ENCODE results near the gene BAHCC1. TPM values are rescaled to one million over a fixed set of nuclear protein-coding genes. Genes with fewer than 3 reads are reported as not detected.

BAHCC1 gene
- total and polyA plus RNA-seq, 2 of the 8 experiments (the other 6 are each of a cell fraction or from before 2014, with no cell fraction given), result 0.26 to 0.58 TPM

DNA sequence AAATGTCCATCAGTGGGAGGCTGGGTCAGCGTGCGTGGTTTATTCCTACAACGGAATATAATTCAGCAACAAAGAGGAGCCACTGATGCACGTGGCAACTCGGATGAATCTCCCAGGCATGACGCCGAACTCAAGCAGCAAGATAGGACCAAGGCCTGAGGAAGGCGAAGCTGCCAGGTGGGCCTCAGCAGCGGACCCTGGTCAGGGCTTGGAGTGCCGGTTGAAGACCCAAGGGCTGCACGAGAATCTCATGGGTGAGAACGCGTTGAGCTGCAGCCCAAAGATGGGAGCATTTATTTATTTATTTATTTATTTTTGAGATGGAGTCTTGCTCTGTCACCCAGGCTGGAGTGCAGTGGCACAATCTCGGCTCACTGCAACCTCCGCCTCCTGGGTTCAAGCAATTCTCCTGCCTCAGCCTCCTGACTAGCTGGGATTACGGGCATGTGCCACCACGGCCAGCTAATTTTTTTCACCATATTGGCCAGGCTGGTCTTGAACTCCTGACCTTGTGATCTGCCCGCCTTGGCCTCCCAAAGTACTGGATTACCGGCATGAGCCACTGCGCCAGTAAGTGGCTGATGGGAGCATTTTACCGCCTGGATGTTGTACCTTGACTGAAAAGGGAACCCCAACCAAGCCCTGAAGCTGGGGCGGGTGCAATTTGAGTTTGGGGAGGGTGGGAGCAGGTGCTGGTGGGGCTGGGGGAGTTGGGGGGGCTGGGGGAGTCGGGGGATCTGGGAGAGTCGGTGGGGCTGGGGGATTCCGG, 18.1 kb upstream of the BAHCC1 start:
- H4K91ac ChIP-seq (replicated peaks; ENCODE audit: insufficient read length, low read length), result no peak overlapping the region
- H3K23me2 ChIP-seq (ENCODE audit: low read depth, low read length), result no peaks in the 10 kb centered on the region
- no peak overlapping the region for H3K27ac ChIP-seq (ENCODE audit: low read depth, low read length)
- H2BK12ac ChIP-seq (ENCODE audit: low read depth, low read length), result no peak overlapping the region
- H3K4me1 ChIP-seq (replicated peaks in 1 of 4; ENCODE audit: control insufficient read depth in 3 of 4, insufficient read depth in 4 of 4, low read length in 3 of 4), result no peaks in the 10 kb centered on the region; a peak in 1 of 7 replicates
- ChIA-PET CTCF (ENCODE audit: partially characterized antibody) (interaction anchor here (1.2 kb wide), 1 partner anchor 68 kb away, joined by 3 read pairs; no protein-coding TSS in a partner anchor), POLR2A (ENCODE audit: partially characterized antibody) (interaction anchor here (1.0 kb wide), 1 partner anchor 20 kb away, joined by 3 read pairs; no protein-coding TSS in a partner anchor)
- H2AFZ ChIP-seq (ENCODE audit: low read length), result no peak overlapping the region
- H2BK5ac ChIP-seq (ENCODE audit: low read depth, low read length), result no peak overlapping the region
- FAIRE-seq (no peak), DNase-seq (ENCODE audit: low read depth in 1 of 2, low spot score in 2 of 2) (no peak)
- no peaks in the 10 kb centered on the region for H3K9me3 ChIP-seq (ENCODE audit: insufficient read depth in 2 of 2, low read depth in 1 of 2, low read length in 1 of 2)
- H3K9ac ChIP-seq (replicated peaks in 1 of 4; ENCODE audit: extremely low read depth in 1 of 4, low read depth in 3 of 4, low read length in 3 of 4), result no peak overlapping the region
- H4K20me1 ChIP-seq (replicated peaks in 1 of 2; ENCODE audit: control insufficient read depth in 1 of 2, insufficient read depth in 2 of 2, low read length in 2 of 2), result no peaks in the 10 kb centered on the region
- H3K79me1 ChIP-seq (ENCODE audit: low read depth, low read length), result no peaks in the 10 kb centered on the region
- 88% methylated on average over 22 of the region's 25 CpGs; no CpG with 5 or more reads in 1 of the 2 experiments for WGBS, 2 experiments (ENCODE audit: extremely low coverage in 1 of 2, insufficient coverage in 1 of 2, insufficient read length in 1 of 2, insufficient replicate concordance in 2 of 2, low coverage in 1 of 2, low lambda C conversion rate in 2 of 2, missing lambda C conversion rate in 1 of 2)
- no peak overlapping the region for H4K5ac ChIP-seq (ENCODE audit: insufficient read length, low read depth, low read length)
- no peak overlapping the region for H3K18ac ChIP-seq (ENCODE audit: extremely low read depth, low read length)
- TF ChIP-seq ZNF274 (IDR thresholded peaks at IDR 0.05; ENCODE audit: borderline replicate concordance, extremely low read depth, low read length), result no peak
- no peak for TF ChIP-seq EGR1 (IDR thresholded peaks at IDR 0.05; ENCODE audit: borderline replicate concordance, low read depth, low read length)
- peak; percentile 84 for TF ChIP-seq TBP (IDR thresholded peaks at IDR 0.05; ENCODE audit: low read depth, low read length)
- no peak for TF ChIP-seq EP300 (IDR thresholded peaks at IDR 0.05; ENCODE audit: borderline replicate concordance in 1 of 2, low read depth in 2 of 2, low read length in 2 of 2)
- TF ChIP-seq MAFK (IDR thresholded peaks at IDR 0.05; ENCODE audit: low read depth, low read length), result no peak
- TF ChIP-seq BACH1 (IDR thresholded peaks at IDR 0.05; ENCODE audit: low read length), result no peak
- H3K27me3 ChIP-seq (replicated peaks in 1 of 4; ENCODE audit: control insufficient read depth in 3 of 4, extremely low read depth in 1 of 4, insufficient read depth in 3 of 4, low read length in 3 of 4), result peaks cover 0 to 3% (median 0%) of the 10 kb centered on the region in 4 experiments; a peak in 1 of 7 replicates
- H3K23ac ChIP-seq (ENCODE audit: insufficient read length), result no peak overlapping the region
- H4K8ac ChIP-seq (ENCODE audit: extremely low read depth, insufficient read depth, low read length), result no peak overlapping the region
- no peak overlapping the region for H2BK15ac ChIP-seq (ENCODE audit: low read length)
- no peak overlapping the region for H3K56ac ChIP-seq (replicated peaks; ENCODE audit: insufficient read length, low read depth, low read length)
- no peak overlapping the region for H3K14ac ChIP-seq (ENCODE audit: insufficient read length)
- no peaks in the 10 kb centered on the region for H3K36me3 ChIP-seq (ENCODE audit: control insufficient read depth in 2 of 4, insufficient read depth in 4 of 4, low read length in 3 of 4)
- H2BK120ac ChIP-seq (replicated peaks; ENCODE audit: low read depth, low read length), result no peak overlapping the region
- no peak overlapping the region for H3K4me3 ChIP-seq (ENCODE audit: extremely low read depth in 1 of 4, insufficient read depth in 2 of 4, low read depth in 3 of 4, low read length in 4 of 4)
- H3K4me2 ChIP-seq (ENCODE audit: insufficient read depth in 1 of 2, low read depth in 2 of 2, low read length in 2 of 2), result no peak overlapping the region
- no peak overlapping the region for H2BK20ac ChIP-seq (ENCODE audit: low read length)
- no peak overlapping the region for H2AK5ac ChIP-seq (ENCODE audit: low read depth, low read length)
- H3K79me2 ChIP-seq (ENCODE audit: control insufficient read depth in 1 of 2, insufficient read depth in 2 of 2, low read length in 2 of 2), result no peaks in the 10 kb centered on the region
- no peak overlapping the region for H3K4ac ChIP-seq (replicated peaks; ENCODE audit: insufficient read length, low read depth, low read length)

Data from H1 (cell line).